ENCODE measurements around the gene CEP170B.
"Not testable (repeated sequence)": the region's sequence is repeated elsewhere in the genome, so short reads cannot be mapped to it uniquely, and the experiment has no call there.

The CEP170B gene

GRCh38 chr14:104865081-104865630 is at the start of gene CEP170B:
Gene CEP170B (plus strand): TSS chr14:104865268. CDS start chr14:104868451, 3,183 bp downstream.
- DNase-seq (ENCODE audit: low read depth in 2 of 2), result no peak

DNA sequence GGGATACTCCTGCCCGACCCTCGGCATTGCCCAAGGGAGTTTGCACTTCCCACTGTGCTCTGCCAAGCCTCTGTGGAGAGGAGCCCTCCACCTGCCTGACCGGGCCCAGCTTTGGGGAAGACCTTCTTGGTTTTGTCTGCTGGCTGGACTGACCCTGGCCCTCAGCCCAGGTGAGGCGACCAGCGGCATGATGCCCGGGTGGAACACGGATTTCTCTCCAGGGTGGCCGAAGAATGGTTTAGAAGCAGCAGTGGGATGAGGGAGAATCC is 48.5 kb upstream of the CEP170B start:
- no peak for DNase-seq (ENCODE audit: low read depth in 2 of 2)

DNA sequence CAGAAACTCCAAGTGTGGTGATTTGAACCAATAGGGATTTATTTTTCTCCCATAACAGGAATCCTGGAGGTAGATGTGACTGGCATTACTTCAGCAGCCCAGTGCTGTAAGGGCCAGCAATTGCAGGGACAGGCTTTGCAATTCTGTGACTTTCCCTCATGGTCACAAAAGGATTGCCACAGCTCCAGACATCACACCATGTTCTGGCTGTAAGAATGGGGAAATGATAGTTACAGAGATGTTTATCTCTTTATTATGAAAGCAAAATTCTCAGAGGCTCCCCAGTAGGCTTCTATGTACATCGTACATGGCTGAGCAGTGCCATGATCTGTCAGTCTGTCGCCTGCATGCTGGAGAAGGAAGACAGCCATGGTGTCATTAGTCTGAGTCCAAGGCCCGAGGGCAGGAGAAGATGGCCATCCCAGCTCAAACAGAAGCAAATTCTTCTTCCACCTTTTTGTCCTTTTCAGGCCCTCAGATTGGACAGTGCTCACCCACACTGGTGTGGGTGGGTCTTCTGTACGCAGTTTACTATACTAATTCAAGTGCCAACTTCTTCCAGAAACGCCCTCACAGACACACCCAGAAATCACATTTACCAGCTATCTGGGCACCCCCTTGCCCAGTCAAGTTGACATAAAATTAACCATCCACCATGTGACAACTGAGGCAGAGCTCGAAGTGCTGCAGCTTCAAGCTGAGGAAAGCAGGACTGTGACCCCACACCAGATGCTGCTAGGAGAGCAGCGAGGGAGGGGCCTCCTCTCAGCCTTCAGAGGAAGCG is 46.9 kb upstream of the CEP170B start:
- DNase-seq (ENCODE audit: low read depth in 2 of 2), result no peak

DNA sequence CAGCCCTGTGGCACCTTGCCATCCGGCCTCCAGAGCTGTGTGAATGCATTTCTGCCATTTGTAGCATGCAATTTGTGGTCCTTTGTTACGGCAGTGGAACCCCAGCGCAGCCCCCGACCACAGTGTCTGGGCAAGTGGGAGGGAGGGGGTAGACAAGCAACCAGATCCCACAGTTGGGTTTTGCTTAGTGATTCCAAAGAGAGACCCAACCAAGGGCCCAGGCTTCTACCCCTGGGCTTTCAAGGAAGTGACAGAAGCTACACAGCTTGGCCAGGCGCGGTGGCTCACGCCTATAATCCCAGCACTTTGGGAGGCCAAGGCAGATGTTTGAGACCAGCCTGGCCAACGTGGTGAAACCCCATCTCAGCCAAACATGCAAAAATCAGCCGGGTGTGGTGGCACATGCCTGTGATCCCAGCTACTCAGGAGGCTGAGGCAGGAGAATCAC is 46.3 kb upstream of the CEP170B start:
- DNase-seq (ENCODE audit: low read depth in 2 of 2), result no peak

DNA sequence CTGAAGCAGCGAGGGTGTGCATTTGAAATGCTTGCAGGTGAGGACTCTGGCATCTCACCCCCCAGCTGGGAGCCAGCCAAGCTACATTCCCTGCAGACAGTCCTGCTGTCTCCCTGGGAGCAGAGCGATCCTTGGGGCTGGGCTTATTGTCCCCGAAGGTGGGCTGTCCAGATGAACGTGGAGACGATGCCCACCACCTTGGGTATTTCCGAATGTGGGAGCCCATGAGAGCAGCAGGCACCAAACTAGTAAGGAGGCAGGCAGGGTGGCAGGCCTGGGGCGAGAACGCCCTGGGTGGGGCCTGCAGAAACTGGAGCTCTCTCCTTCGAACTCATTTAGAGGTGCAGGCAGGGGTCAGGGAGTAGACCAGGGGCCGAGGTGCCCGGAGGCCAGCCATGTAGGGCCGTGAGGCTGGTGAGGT is 45.7 kb upstream of the CEP170B start:
- DNase-seq (ENCODE audit: low read depth in 2 of 2), result no peak

DNA sequence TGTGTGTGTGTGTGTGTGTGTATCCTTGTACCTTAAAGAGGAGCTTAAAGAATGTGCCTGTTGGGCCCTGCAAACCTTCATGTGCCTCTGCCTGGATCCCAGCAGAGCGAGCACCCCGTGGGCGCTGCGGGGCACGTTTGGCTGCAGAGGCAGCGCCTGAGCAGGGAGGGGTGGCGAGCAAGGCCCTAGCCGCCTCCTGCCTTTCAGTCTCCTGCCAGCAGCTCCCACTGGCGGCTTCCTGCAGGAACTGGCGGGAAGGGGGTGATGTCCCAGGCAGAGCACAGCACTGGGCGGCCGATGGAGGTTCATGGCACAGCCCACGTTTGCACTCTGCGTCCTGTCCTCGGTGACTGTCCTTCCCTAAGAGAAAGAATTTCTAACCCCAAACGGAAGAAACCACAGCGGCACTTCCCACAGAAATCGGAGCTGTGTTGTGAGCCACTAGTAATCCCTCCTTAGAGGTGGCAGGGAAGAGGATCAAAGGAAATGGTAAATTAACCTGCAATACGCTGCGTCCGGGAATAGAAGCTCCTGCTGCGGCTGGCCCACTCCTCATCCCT is 44.3 kb upstream of the CEP170B start:
- DNase-seq (ENCODE audit: low read depth in 2 of 2), result no peak

GRCh38 chr14:104821229-104821945 is 43.7 kb upstream of the CEP170B start:
- DNase-seq (ENCODE audit: low read depth in 2 of 2), result no peak

GRCh38 chr14:104821971-104822608 is 43.0 kb upstream of the CEP170B start:
- no peak for DNase-seq (ENCODE audit: low read depth in 2 of 2)

GRCh38 chr14:104822821-104823615 is 42.0 kb upstream of the CEP170B start:
- no peak for DNase-seq (ENCODE audit: low read depth in 2 of 2)

GRCh38 chr14:104824353-104824997 is 40.6 kb upstream of the CEP170B start:
- no peak for DNase-seq (ENCODE audit: low read depth in 2 of 2)

GRCh38 chr14:104826189-104826860 is 38.7 kb upstream of the CEP170B start:
- DNase-seq (ENCODE audit: low read depth in 2 of 2), result peak; percentile 93 to 96

DNA sequence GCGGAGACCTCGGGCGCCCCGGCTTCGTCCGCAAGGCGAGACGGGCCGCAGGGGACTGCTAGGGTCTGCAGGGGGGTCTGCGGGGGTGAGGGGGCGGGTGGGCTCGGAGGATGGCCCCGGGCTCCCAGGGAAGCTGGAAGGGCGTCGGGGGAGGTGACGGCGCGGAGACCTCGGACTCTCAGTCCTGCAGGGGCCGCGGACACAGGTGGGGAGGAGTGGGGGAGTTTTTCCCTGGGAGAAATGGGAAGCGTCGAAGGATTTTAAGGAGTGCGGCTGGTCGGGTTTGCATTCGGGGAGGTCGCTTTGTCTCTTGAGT is 38.2 kb upstream of the CEP170B start:
- DNase-seq (ENCODE audit: low read depth in 2 of 2), result no peak

DNA sequence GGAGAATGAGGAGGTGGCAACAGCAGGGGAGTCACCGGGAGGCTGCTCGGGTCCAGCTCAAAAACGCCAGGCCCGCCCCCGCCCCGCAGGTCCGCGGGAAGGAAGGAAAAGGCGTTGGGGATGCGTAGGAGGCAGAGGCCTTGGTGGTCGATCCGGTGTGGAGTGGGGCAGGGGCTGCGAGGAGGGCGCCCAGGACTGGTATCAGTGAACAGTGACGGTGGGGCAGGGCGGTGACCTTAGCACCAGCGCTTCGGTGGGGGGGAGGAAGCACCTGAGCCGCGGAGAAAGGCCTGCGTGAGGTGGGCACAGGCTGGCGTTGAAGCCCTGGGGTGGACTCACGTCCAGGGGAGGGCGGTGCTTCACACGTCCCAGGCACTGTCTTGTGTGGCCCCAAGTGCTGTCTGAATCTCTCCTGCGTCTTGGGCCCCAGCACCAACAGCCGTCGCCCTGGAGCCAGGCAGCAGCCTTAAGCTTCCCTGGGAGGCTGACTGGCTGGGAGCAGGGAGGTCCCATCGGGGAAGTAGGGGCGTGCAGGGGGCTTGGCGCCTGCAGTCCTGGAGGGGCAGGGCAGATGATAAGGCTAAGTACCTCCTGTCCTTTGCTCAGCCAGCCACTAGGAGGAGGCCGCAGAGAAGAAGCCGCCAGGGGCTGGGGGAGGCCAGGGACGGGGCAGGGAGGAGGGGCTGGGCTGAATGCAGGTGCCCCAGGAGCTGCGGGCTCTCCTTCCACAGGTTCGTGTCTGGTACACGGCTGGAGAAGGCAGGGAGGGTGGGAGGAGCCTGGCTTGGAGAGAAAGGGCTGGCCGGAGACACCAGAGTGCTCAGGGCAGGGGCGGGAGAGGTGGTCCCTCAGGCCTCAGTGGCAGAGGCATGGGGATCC is 37.7 kb upstream of the CEP170B start:
- no peak for DNase-seq (ENCODE audit: low read depth in 2 of 2)

DNA sequence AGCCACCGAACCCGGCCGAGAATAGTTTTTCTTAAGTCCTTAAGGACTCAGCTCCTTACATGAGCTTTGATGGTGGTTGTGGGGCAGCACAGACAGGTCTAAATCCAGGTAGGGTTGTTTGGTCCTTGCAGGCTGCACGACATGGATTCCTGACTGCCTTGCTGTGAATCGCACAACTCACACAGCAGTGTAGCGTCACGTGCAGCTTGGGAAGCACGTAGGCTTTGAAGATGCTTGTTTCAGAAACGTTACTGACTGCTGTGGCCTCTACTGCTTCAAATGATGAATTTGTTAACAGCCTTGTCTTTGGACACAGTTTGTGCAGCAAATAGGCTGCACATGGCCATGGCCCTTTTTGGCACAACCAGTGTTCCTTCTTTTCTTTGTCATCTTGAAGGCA is 34.3 kb upstream of the CEP170B start:
- DNase-seq (ENCODE audit: low read depth in 2 of 2), result no peak

DNA sequence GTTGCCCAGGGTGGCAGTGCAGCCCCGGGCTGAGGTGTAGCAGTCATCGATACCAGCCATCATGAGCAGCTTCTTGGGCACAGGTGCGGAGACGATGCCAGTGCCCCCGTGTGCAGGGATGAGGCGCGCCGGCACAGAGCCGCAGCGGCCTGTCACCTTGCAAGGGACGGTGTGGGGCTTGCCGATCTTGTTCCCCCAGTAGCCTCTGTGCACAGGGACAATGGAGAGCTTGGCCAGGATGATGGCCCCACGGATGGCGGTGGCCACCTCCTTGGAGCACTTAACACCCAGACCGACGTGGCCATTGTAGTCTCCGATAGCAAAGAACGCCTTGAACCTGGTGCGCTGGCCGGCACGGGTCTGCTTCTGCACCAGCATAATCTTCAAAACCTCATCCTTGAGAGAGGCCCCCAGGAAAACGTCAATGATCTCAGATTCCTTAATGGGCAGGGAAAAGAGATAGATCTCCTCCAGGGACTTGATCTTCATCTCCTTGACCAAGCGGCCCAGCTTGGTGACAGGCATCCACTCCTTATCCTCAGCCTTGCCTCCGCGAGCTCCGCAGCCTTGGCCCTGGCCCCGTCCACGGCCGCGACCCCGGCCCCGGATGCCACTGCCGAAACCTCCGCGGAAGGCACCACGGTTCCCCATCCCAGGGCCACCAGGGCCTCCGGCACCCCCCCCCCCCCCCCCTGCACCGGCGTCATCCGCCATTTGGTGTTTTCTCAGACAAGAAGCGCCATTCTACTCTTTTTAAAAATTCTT is 28.7 kb upstream of the CEP170B start:
- DNase-seq (ENCODE audit: low read depth in 2 of 2), result not testable (repeated sequence)

DNA sequence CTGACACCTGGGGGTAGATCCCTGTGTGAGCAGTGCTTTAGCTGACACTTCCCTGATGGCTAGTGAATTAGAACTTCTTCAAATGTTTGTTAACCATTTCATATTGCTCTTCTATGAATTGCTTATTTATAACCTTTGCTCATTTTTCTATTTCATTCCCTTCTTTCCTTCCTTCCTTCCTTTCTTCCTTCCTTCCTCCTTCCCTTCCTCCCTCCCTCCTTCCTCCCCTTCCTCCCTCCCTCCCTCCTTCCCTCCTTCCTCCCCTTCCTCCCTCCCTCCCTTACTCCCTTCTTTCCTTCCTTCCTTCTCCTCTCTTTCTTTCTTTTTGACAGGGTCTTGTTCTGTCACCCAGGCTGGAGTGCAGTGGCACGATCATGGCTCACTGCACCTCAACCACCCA is 23.3 kb upstream of the CEP170B start:
- no peak for DNase-seq (ENCODE audit: low read depth in 2 of 2)

DNA sequence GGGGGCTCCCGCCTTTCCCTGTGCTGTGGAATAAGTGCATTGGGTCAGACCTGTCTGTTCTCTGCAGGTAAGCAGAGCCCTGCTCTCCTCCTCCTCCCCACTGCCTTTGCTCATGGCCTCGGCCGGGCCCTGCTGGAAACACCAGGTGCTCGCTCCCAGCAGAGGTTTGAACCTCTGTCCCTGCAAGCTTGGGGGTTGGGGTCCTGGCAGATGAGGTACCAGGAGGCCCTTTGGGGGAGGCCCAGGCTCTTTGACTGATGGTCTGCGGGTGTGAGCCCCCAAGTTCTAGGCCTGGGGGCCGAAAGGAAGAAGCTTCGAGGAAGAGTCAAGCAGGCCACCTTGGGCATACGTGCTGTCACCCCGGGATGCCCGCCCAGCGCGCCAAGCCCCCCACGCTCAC is 22.1 kb upstream of the CEP170B start:
- no peak for DNase-seq (ENCODE audit: low read depth in 2 of 2)

- DNase-seq (ENCODE audit: low read depth in 2 of 2), result no peak
Measured at GRCh38 chr14:104843442-104844305, 21.4 kb upstream of the CEP170B start.

All from stimulated activated CD8-positive, alpha-beta memory T cell treated with anti-CD3 and anti-CD28 coated beads, Interleukin-7, amount 100 ng/mL, for 1 hour (primary cell).